ENCODE results near the gene ARHGEF12.

ARHGEF12 gene

DNA sequence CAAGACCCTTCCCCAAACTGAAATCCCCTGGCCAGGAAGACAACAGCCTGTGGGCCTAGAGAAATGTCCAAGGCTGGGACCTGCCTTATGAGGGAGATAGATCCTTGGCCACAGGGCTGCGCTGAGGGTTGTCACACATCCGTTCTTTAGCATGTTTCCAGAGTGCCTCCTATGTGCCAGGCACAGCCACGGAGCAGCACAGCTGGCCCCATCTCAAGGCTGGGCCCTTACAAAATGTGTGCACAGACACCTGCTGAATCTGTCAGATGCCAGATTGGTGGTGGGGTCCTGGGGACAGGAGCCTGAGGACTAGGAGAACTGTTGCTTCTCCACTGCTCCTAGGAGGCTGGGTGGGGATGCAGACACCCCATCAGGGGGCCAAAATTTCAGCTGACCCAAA lies 186.5 kb downstream of the ARHGEF12 start:
- no peaks in the 10 kb centered on the region for H3K4me1 ChIP-seq (ENCODE audit: control insufficient read depth, insufficient read depth, low read length)
- H3K36me3 ChIP-seq (ENCODE audit: control insufficient read depth, insufficient read depth, low read length): no peaks in the 10 kb centered on the region
- no peak overlapping the region for H3K9ac ChIP-seq (ENCODE audit: low read length)
- H3K27me3 ChIP-seq (ENCODE audit: control insufficient read depth, insufficient read depth, low read length): peaks cover 16% of the 10 kb centered on the region
- H3K4me3 ChIP-seq (ENCODE audit: low read length): no peak overlapping the region
- no peaks in the 10 kb centered on the region for H3K9me3 ChIP-seq (ENCODE audit: control insufficient read depth, low read length)

DNA sequence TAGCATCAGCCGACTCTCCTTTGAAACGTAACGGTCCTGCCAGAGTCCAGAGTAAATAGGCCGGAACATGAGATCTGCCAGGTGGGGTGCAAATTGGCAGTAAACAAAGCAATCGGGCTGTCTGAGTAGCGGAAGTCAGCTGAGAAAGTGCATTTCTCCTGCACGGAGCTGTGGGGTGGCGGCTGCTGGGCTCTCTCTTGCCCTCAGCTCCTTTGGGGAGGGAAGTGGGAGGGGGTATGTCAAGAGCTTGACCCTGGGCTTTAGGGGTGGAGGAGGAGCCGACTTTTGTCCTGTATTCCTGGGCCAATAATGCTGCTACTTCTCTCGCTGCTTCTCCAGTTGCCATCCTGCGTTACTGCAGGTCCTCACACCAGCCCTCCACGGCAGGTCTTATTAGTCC lies 187.0 kb downstream of the ARHGEF12 start:
- peaks cover 16% of the 10 kb centered on the region for H3K27me3 ChIP-seq (ENCODE audit: control insufficient read depth, insufficient read depth, low read length)
- H3K36me3 ChIP-seq (ENCODE audit: control insufficient read depth, insufficient read depth, low read length): no peaks in the 10 kb centered on the region
- H3K9ac ChIP-seq (ENCODE audit: low read length): no peak overlapping the region
- H3K4me3 ChIP-seq (ENCODE audit: low read length): no peak overlapping the region
- no peaks in the 10 kb centered on the region for H3K9me3 ChIP-seq (ENCODE audit: control insufficient read depth, low read length)
- H3K4me1 ChIP-seq (ENCODE audit: control insufficient read depth, insufficient read depth, low read length): no peaks in the 10 kb centered on the region

DNA sequence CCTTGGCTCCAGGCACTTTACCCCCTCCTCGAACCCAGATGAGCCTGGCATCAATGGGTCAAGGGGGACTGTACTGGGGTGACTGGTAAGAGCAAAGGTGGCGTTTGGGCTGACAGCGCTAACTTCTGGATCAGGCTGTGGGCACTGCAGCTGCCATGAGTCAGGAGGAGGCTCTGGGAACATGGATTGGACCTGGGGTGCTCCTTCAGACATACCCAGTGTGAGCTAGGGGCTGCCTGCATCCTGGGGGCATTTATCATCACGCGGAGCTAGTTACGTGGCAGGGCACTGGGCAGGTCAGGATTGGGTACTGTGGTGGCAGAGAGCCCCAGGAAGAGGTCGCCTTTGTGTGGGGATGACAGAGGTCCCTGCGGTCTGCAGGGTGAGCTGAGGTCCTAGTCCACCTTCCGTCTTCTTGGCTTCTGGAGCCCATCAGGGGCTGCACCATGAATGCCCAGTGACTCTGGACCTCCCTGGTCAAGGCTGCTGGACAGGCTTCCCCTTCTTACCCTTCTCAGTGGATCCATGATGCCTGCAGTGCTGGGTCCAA lies 188.4 kb downstream of the ARHGEF12 start:
- no peaks in the 10 kb centered on the region for H3K4me1 ChIP-seq (ENCODE audit: control insufficient read depth, insufficient read depth, low read length)
- no peak overlapping the region for H3K4me3 ChIP-seq (ENCODE audit: low read length)
- H3K36me3 ChIP-seq (ENCODE audit: control insufficient read depth, insufficient read depth, low read length): no peaks in the 10 kb centered on the region
- H3K9ac ChIP-seq (ENCODE audit: low read length): no peak overlapping the region
- H3K9me3 ChIP-seq (ENCODE audit: control insufficient read depth, low read length): no peaks in the 10 kb centered on the region
- H3K27me3 ChIP-seq (ENCODE audit: control insufficient read depth, insufficient read depth, low read length): peaks cover 16% of the 10 kb centered on the region

DNA sequence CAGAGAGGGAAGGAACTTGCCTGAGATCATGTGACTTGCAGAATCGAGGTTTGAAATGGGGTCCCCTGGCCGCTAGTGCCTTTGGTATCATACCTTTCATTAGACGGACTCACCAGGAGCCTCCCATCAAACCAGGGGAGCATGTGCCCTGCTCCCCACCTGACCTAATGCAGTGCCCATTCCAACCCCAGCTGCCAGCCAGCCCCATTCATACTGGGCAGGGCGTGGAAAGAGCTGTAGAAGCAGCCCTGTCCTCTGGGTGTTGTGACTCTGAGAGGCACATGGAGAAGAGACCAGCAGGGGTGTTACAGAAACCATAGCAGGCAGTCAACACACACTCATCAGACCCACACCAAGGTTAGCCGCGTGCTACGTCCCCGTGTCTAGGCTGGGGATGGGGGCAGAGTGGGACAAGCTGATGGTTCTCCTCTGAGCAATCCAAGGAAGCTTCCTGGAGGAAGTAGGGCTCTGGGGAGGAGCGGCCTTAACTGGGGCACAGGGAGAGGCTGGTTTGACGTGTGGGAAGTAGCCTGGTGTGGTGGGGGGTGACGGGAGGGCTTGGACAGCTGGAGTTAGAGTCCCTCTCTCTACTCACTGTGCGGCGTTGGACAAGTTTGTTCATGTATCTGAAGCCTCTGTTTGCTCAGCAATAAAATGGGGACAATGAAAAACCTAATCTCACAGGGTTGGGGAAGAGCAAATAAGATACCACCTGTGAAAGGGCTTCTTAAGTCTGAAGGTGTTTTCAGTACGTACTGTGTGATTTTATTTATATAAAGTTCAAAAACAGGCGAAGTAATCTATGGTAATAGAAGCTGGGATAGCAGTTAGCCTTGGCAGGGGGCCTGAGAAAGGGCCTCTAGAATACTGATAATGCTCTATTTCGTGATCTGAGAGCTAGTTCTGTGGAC lies 189.3 kb downstream of the ARHGEF12 start:
- Histone ChIP-seq H3K36me3 (ENCODE audit: control insufficient read depth, insufficient read depth, low read length) (no peaks in the 10 kb centered on the region), H3K9ac (ENCODE audit: low read length) (no peak overlapping the region), H3K4me3 (ENCODE audit: low read length) (no peak overlapping the region), H3K9me3 (ENCODE audit: control insufficient read depth, low read length) (no peaks in the 10 kb centered on the region), H3K4me1 (ENCODE audit: control insufficient read depth, insufficient read depth, low read length) (no peaks in the 10 kb centered on the region), H3K27me3 (ENCODE audit: control insufficient read depth, insufficient read depth, low read length) (peaks cover 16% of the 10 kb centered on the region)

DNA sequence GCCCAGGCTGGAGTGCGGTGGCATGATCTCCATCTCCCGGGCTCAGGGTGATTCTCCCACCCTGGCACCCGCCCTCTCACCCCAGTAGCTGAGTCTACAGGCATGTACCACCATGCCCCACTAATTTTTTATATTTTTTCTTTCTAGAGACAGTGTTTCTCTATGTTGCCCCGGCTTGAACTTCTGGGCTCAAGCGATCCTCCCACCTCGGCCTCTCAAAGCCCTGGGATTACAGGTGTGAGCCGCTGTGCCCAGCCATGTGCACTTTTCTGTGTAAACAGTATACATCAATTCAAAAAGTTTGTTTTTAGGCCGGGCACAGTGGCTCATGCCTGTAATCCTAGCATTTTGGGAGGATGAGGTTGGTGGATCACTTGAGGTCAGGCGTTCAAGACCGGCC lies 190.0 kb downstream of the ARHGEF12 start:
- peaks cover 16% of the 10 kb centered on the region for H3K27me3 ChIP-seq (ENCODE audit: control insufficient read depth, insufficient read depth, low read length)
- H3K4me3 ChIP-seq (ENCODE audit: low read length): no peak overlapping the region

DNA sequence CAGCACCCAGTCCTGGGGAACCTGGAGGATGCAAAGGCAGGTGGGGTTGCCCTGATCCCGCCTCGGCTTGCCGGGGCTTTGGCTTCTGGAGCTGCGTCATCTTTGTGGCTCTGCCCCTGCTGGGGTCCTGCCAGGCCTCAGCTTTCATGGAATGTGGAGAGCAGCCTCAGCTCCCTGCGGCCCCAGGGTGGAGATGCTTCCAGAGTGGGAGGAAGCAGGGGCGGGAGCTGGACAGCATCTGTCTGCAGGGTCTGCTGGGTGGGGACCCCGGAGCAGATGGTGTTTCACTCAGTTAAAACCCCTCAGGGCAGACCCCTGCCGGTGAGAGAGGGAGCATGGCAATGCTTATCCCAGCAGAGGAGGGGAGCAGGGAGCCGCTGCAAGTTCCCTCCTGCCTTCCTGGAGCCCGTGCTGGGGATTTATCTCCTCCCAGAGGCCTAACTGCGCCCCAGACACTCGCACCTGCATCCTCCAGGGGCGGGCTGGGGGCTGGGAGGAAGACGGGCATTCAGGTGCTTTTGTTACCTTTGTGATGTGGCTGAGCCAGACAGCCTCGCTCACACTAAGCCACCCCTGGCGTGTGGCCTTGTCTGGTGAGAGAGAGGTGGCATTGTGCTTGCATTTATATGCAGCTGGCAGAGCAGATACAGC lies 191.0 kb downstream of the ARHGEF12 start:
- Histone ChIP-seq H3K27me3 (ENCODE audit: control insufficient read depth, insufficient read depth, low read length) (peaks cover 16% of the 10 kb centered on the region), H3K9me3 (ENCODE audit: control insufficient read depth, low read length) (no peaks in the 10 kb centered on the region), H3K4me3 (ENCODE audit: low read length) (no peak overlapping the region), H3K4me1 (ENCODE audit: control insufficient read depth, insufficient read depth, low read length) (no peaks in the 10 kb centered on the region), H3K36me3 (ENCODE audit: control insufficient read depth, insufficient read depth, low read length) (no peaks in the 10 kb centered on the region), H3K9ac (ENCODE audit: low read length) (no peak overlapping the region)

More for the DNA sequence above, 190.0 kb downstream of the ARHGEF12 start:
- Histone ChIP-seq H3K36me3 (ENCODE audit: control insufficient read depth, insufficient read depth, low read length) (no peaks in the 10 kb centered on the region), H3K9me3 (ENCODE audit: control insufficient read depth, low read length) (no peaks in the 10 kb centered on the region), H3K4me1 (ENCODE audit: control insufficient read depth, insufficient read depth, low read length) (no peaks in the 10 kb centered on the region), H3K9ac (ENCODE audit: low read length) (no peak overlapping the region)

DNA sequence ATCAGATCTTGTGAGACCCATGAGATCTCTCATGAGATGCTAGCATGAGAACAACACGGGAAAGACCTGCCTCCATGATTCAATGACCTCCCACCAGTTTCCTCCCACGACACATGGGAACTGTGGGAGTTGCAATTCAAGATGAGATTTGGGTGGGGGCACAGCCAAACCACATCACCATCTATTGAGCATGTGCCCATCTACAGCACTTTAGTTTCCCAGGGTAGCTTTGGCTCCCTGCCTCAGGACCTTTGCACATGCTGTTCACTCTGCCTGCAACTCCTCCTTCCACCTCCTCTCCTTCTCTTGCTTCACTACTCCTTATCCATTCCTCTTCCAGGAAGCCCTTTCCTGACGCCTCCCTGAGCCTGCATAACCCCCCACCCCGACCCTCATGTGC lies 192.5 kb downstream of the ARHGEF12 start:
- H3K27me3 ChIP-seq (ENCODE audit: control insufficient read depth, insufficient read depth, low read length): peaks cover 3% of the 10 kb centered on the region
- H3K4me1 ChIP-seq (ENCODE audit: control insufficient read depth, insufficient read depth, low read length): no peaks in the 10 kb centered on the region
- no peaks in the 10 kb centered on the region for H3K9me3 ChIP-seq (ENCODE audit: control insufficient read depth, low read length)
- H3K9ac ChIP-seq (ENCODE audit: low read length): no peak overlapping the region
- H3K4me3 ChIP-seq (ENCODE audit: low read length): no peak overlapping the region
- H3K36me3 ChIP-seq (ENCODE audit: control insufficient read depth, insufficient read depth, low read length): no peaks in the 10 kb centered on the region

DNA sequence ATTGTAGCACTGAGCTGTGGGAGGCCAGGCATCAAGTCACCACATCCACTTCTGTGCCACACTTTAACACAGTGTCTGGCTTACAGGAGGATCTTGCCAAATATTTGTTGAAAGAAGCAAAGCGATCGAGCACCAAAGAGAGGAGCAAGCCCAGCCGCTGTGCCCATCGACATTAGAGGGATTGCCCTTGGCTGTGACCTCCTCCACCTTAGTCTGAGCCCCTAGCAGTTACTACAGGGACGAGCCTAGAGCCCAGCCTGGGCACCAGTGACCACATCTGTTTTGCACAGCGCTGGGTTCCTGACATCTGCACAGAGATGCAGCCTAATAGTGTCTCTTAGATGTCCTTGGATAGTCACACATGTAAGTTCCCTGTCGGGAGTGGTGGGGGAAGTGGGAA lies 193.0 kb downstream of the ARHGEF12 start:
- no peaks in the 10 kb centered on the region for H3K9me3 ChIP-seq (ENCODE audit: control insufficient read depth, low read length)
- H3K36me3 ChIP-seq (ENCODE audit: control insufficient read depth, insufficient read depth, low read length): no peaks in the 10 kb centered on the region
- peaks cover 3% of the 10 kb centered on the region for H3K27me3 ChIP-seq (ENCODE audit: control insufficient read depth, insufficient read depth, low read length)
- no peaks in the 10 kb centered on the region for H3K4me1 ChIP-seq (ENCODE audit: control insufficient read depth, insufficient read depth, low read length)
- no peak overlapping the region for H3K4me3 ChIP-seq (ENCODE audit: low read length)
- H3K9ac ChIP-seq (ENCODE audit: low read length): no peak overlapping the region

DNA sequence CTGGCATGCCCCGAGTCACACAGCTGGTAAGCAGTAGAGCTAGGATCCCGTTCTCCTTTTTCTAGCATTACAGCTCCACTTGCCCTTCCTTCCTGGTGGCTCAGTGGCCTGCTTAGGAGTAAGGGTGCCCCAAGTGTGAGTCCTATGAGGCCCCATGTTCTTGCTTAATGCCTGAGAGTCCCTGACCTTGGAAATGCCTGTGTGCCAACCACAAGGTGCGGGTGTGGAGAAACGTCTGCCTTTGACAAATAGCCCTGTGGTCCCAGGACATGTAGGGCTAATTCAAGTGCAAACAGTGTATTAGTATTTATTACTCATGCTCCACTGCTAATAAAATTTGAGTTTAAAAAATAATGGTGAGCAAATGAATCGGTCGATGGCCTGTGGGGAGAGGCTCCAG lies 193.7 kb downstream of the ARHGEF12 start:
- H3K4me3 ChIP-seq (ENCODE audit: low read length): no peak overlapping the region
- no peaks in the 10 kb centered on the region for H3K4me1 ChIP-seq (ENCODE audit: control insufficient read depth, insufficient read depth, low read length)
- peaks cover 3% of the 10 kb centered on the region for H3K27me3 ChIP-seq (ENCODE audit: control insufficient read depth, insufficient read depth, low read length)
- H3K9ac ChIP-seq (ENCODE audit: low read length): no peak overlapping the region
- no peaks in the 10 kb centered on the region for H3K36me3 ChIP-seq (ENCODE audit: control insufficient read depth, insufficient read depth, low read length)
- H3K9me3 ChIP-seq (ENCODE audit: control insufficient read depth, low read length): no peaks in the 10 kb centered on the region

DNA sequence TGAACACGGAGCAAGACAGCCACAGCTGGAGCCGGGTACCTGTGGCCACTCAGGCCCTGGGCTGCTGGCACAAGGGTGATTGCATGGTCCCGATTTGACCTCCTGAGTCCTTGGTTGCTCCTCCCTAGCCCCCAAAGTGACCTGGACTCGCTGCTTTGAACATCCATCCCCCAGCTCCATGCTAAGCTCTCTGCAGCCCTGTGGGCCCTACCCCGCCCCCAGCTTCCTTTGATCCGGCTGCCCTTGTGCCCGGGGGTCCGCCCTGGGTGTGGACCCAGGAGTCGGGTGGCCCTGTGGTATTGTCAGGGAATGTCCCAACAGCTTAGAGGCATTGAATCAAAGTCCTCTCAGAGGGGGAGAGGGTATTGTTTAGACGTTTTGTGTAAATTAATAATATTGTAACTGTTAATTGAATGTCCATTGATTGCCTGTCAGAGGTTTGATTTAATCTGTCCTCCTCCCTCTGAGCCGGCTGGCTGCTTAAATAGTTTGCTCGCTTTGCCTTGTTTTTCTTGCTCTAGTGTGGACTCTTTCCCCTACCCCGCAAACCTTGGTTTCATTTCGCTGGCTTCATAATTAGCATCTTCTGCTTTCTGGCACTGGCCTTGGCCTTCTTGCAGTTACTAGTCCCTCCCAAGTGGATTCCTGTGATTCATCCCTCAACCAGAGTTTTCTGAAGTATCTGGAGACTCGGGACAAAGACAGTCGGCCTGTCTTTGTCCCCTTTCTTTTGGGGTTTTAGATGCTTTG lies 196.0 kb downstream of the ARHGEF12 start:
- Histone ChIP-seq H3K36me3 (ENCODE audit: control insufficient read depth, insufficient read depth, low read length) (no peaks in the 10 kb centered on the region), H3K27me3 (ENCODE audit: control insufficient read depth, insufficient read depth, low read length) (peaks cover 2% of the 10 kb centered on the region), H3K4me1 (ENCODE audit: control insufficient read depth, insufficient read depth, low read length) (no peaks in the 10 kb centered on the region), H3K9me3 (ENCODE audit: control insufficient read depth, low read length) (no peaks in the 10 kb centered on the region), H3K4me3 (ENCODE audit: low read length) (no peak overlapping the region), H3K9ac (ENCODE audit: low read length) (no peak overlapping the region)

DNA sequence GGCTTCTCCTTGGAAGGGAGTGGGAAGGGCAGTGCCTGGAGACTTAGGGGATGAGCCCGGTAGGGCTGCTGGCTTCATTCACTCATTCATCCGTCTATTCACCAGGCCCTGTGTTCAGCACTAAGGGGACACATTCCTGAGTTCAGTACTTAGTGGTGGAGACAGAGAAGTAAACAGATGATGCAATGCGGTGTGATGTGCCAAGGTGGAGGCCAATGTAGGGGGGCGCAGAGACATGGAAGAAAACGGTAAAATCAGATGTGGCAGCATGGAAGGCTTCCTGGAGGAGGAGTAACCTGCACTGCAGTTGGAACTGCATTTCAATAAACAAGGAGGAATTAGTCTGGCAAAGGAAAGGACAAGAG lies 196.6 kb downstream of the ARHGEF12 start:
- H3K9me3 ChIP-seq (ENCODE audit: control insufficient read depth, low read length): no peaks in the 10 kb centered on the region
- H3K27me3 ChIP-seq (ENCODE audit: control insufficient read depth, insufficient read depth, low read length): no peaks in the 10 kb centered on the region
- no peak overlapping the region for H3K9ac ChIP-seq (ENCODE audit: low read length)
- H3K36me3 ChIP-seq (ENCODE audit: control insufficient read depth, insufficient read depth, low read length): no peaks in the 10 kb centered on the region
- no peak overlapping the region for H3K4me3 ChIP-seq (ENCODE audit: low read length)
- no peaks in the 10 kb centered on the region for H3K4me1 ChIP-seq (ENCODE audit: control insufficient read depth, insufficient read depth, low read length)

All from mucosa of stomach (tissue), 1 donor.